B cell (primary cell): Measurements from ENCODE around the gene SHH. TPM values are rescaled to one million over a fixed set of nuclear protein-coding genes. Genes with fewer than 3 reads are reported as not detected.
"Not testable (repeated sequence)": the region's sequence is repeated elsewhere in the genome, so short reads cannot be mapped to it uniquely, and the experiment has no call there.

ENCODE experiments used
- ATAC-seq: fragments of 200-7000 bp; cut with Tn5 transposase; one replicate; pipeline ENCODE4 v1.10.0; 2021; ENCODE audit warnings: low read depth, mild to moderate bottlenecking, moderate number of reproducible peaks, moderate library complexity
- CTCF ChIA-PET: fragments of 350-600 bp; sonication (Branson Sonifier 250); formaldehyde crosslinking; loops from one replicate; lab custom pipeline; 2021; ENCODE audit warnings: antibody characterized with exemption, inconsistent platforms; lab: Charles Lee
- POLR2A ChIA-PET: fragments of 350-600 bp; sonication (Branson Sonifier 250); formaldehyde crosslinking; loops from one replicate; lab custom pipeline; 2021; ENCODE audit warnings: antibody characterized with exemption; lab: Charles Lee
- DNase-seq: peaks from one replicate; pipeline ENCODE4 v3.0.0; 2013
- H2AFZ ChIP-seq: 2 replicates; pipeline ENCODE4 v1.6.1; 2012; ENCODE audit warnings: mild to moderate bottlenecking, low read depth, low read length; ENCODE audit not compliant: insufficient read depth, poor library complexity, severe bottlenecking
- H3K27ac ChIP-seq, 2 donors: 1 replicate in 1 of 2; 2 replicates in 1 of 2; pipeline ENCODE4 v1.5.1; 2012 to 2013; ENCODE audit warnings: low read length in 2 of 2, mild to moderate bottlenecking in 2 of 2, moderate library complexity in 1 of 2
- H3K27me3 ChIP-seq, 4 experiments: fragments of 200-600 bp in 1 of 4; sonication (generic) in 1 of 4; replicated peaks in 1 of 4; 1 replicate in 2 of 4; 2 replicates in 2 of 4; pipeline versions ENCODE4 v1.6.1 to v1.7.0; 2013 to 2016; ENCODE audit warnings: low read length in 3 of 4, mild to moderate bottlenecking in 2 of 4, mixed read lengths in 1 of 4, moderate library complexity in 1 of 4; ENCODE audit not compliant: insufficient read depth in 4 of 4, control insufficient read depth in 3 of 4; ENCODE audit errors: control extremely low read depth in 1 of 4
- H3K36me3 ChIP-seq, 2 experiments: replicated peaks in 1 of 2; 1 replicate in 1 of 2; 2 replicates in 1 of 2; pipeline versions ENCODE4 v1.6.1 to v1.7.1; 2013; ENCODE audit warnings: low read length in 1 of 2; ENCODE audit not compliant: insufficient read depth in 2 of 2, control insufficient read depth in 1 of 2; ENCODE audit errors: control extremely low read depth in 1 of 2, extremely low read depth in 1 of 2
- H3K4me1 ChIP-seq, 2 donors: fragments of 200-600 bp in 1 of 2; sonication (generic) in 1 of 2; 1 replicate in 1 of 2; 2 replicates in 1 of 2; pipeline versions ENCODE4 v1.5.1 to v1.6.1; 2013 to 2017; ENCODE audit warnings: low read length in 2 of 2; ENCODE audit not compliant: control insufficient read depth in 2 of 2, insufficient read depth in 2 of 2
- H3K4me2 ChIP-seq: replicated peaks from 2 replicates; pipeline ENCODE3; 2012; ENCODE audit warnings: mild to moderate bottlenecking, low read depth, low read length; ENCODE audit not compliant: poor library complexity, severe bottlenecking
- H3K4me3 ChIP-seq, 5 experiments: fragments of 200-600 bp in 1 of 5; sonication (generic) in 1 of 5; 1 replicate in 3 of 5; 2 replicates in 2 of 5; pipeline versions ENCODE4 v1.5.1 to v1.7.0; 2011 to 2016; ENCODE audit warnings: low read length in 4 of 5, mild to moderate bottlenecking in 4 of 5, low read depth in 2 of 5, control low read depth in 1 of 5, moderate library complexity in 1 of 5; ENCODE audit not compliant: insufficient read depth in 1 of 5; ENCODE audit errors: control extremely low read depth in 1 of 5, extremely low read depth in 1 of 5
- H3K79me2 ChIP-seq: fragments of 200-600 bp; sonication (generic); one replicate; pipeline ENCODE4 v1.6.0; 2016; ENCODE audit warnings: low read length; ENCODE audit not compliant: control insufficient read depth, insufficient read depth
- H3K9ac ChIP-seq: fragments of 200-600 bp; sonication (generic); 2 replicates; pipeline ENCODE4 v1.6.1; 2017; ENCODE audit warnings: mild to moderate bottlenecking, low read length, moderate library complexity
- H3K9me3 ChIP-seq, 3 donors: one replicate each; pipeline versions ENCODE4 v1.6.1 to v1.7.1; 2013; ENCODE audit warnings: low read length in 2 of 3; ENCODE audit not compliant: control insufficient read depth in 2 of 3, insufficient read depth in 1 of 3; ENCODE audit errors: control extremely low read depth in 1 of 3
- H4K20me1 ChIP-seq: 2 replicates; pipeline ENCODE4 v1.6.0; 2012; ENCODE audit warnings: mild to moderate bottlenecking, low read length; ENCODE audit not compliant: insufficient read depth, control insufficient read depth, poor library complexity, severe bottlenecking
- H3K27ac Mint-ChIP-seq: one replicate; pipeline ENCODE4 v1.8.0; 2021; ENCODE audit warnings: mixed read lengths
- H3K27me3 Mint-ChIP-seq: one replicate; pipeline ENCODE4 v1.8.0; 2021; ENCODE audit warnings: mixed read lengths
- H3K4me1 Mint-ChIP-seq: one replicate; pipeline ENCODE4 v1.8.0; 2021; ENCODE audit warnings: mixed read lengths
- H3K4me3 Mint-ChIP-seq: one replicate; pipeline ENCODE4 v1.8.0; 2021; ENCODE audit warnings: mixed read lengths
- H3K9me3 Mint-ChIP-seq: one replicate; pipeline ENCODE4 v1.8.0; 2022; ENCODE audit warnings: mixed read lengths; ENCODE audit not compliant: insufficient read depth
- CTCF ChIP-seq: fragments of 200-600 bp; IDR thresholded peaks from one replicate; pipeline ENCODE4 v1.8.0; 2022; ENCODE audit warnings: antibody characterized with exemption, mild to moderate bottlenecking
- EZH2 ChIP-seq: IDR thresholded peaks from 2 replicates; pipeline ENCODE4 v1.6.1; 2012; ENCODE audit warnings: borderline replicate concordance, low read depth, mild to moderate bottlenecking, moderate library complexity, low read length; ENCODE audit not compliant: insufficient read depth, poor library complexity, severe bottlenecking
- WGBS: methylation state at CpG from one replicate; pipeline ENCODE4 v1.1.5; 2013; ENCODE audit warnings: missing lambda C conversion rate; ENCODE audit not compliant: insufficient coverage; 5-methylcytosine and 5-hydroxymethylcytosine counted together
- intact Hi-C: fragments of 100-400 bp; cut with micrococcal nuclease; formaldehyde crosslinking; loops from one replicate; pipeline ENCODE4 v1.10.0; 2022
- polyA plus RNA-seq: library from polyadenylated mRNA; depleted of rRNA; stranded (reverse); fragments of >200 nt; gene quantifications from 2 replicates; pipeline ENCODE4 v1.2.3, GENCODE V29; 2012
- total RNA-seq, 2 donors: library from RNA; stranded (reverse); fragments of 120-200 nt in 1 of 2; gene quantifications; 1 replicate in 1 of 2; 2 replicates in 1 of 2; pipeline versions ENCODE4 v1.2.3 to v1.2.4, GENCODE V29; 2013 to 2022

The SHH gene
- total and polyA plus RNA-seq, 2 donors (not counting 1 experiment from before 2014, with no cell fraction given) = not detected

DNA sequence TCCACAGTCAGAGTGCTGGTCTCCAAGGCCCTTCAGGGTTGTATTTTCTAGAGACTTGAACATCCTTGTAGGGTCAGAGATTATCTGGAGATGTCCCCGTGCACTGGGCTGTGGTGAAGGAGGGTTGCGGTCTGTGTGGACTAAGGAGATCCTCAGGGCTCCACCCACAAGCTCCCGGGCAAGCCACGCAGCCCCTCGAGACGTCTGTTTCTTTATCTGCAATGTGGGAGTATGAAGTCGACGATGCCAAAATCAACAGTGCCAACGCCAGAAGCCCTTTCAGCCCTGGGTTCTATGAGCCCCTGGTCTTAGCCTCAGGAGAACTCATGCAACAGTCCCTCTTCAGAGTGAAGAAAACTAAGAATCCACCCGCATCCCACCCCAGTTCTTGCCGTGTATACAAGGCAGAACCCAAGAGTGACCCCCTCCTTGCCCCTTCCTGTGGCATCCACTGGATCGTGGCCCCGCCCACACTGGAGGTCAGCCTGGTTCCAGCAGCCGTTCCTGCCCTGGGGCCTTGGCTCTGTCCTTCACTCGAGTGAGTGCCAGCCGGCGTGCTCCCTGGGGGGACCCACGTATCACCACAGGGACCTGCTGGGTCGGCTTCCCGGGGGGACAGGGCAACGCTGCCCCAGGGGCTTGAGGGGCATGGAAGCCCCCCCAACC is 6.0 kb upstream of the SHH start:
- H3K27ac Mint-ChIP-seq = no peak overlapping the region
- no peak overlapping the region for H3K4me3 Mint-ChIP-seq
- Histone ChIP-seq H3K9ac (no peak overlapping the region), H3K4me3 (no peak overlapping the region), H4K20me1 (no peaks in the 10 kb centered on the region), H3K4me2 (no peak overlapping the region), H3K4me1 (peaks cover 2 to 5% of the 10 kb centered on the region in 2 donors), H2AFZ (no peak overlapping the region), H3K27me3 (peaks cover 0 to 28% (median 8%) of the 10 kb centered on the region in 4 experiments), H3K36me3 (no peaks in the 10 kb centered on the region), H3K27ac (no peak overlapping the region), H3K79me2 (no peaks in the 10 kb centered on the region), H3K9me3 (peaks cover 0 to 15% (median 0%) of the 10 kb centered on the region in 3 donors)
- DNase-seq (no peak), ATAC-seq (no peak)
- H3K27me3 Mint-ChIP-seq = peaks cover 34% of the 10 kb centered on the region
- CTCF ChIA-PET = no interaction called here
- no peak for TF ChIP-seq CTCF
- TF ChIP-seq EZH2 = no peak
- POLR2A ChIA-PET = no interaction called here
- intact Hi-C loops = loop anchor here (5.0 kb wide), 2 partner anchors 999 to 1434 kb away; no protein-coding TSS in a partner anchor
- H3K9me3 Mint-ChIP-seq = no peaks in the 10 kb centered on the region
- WGBS = 89% methylated on average over 20 of the region's 21 CpGs
- H3K4me1 Mint-ChIP-seq = peaks cover 4% of the 10 kb centered on the region

GRCh38 chr7:155817515-155817914 is 5.3 kb upstream of the SHH start:
- intact Hi-C loops = loop anchor here (5.0 kb wide), 2 partner anchors 1000 to 1435 kb away; no protein-coding TSS in a partner anchor

More at GRCh38 chr7:155817515-155817914, 5.3 kb upstream of the SHH start:
- H3K4me2 ChIP-seq, DNase-seq, H4K20me1 ChIP-seq, H3K4me3 Mint-ChIP-seq, H3K79me2 ChIP-seq, H3K27ac ChIP-seq, H3K4me1 ChIP-seq, H2AFZ ChIP-seq, ATAC-seq, H3K9me3 Mint-ChIP-seq, H3K9ac ChIP-seq, H3K4me3 ChIP-seq, CTCF ChIA-PET, H3K36me3 ChIP-seq, H3K27ac Mint-ChIP-seq, POLR2A ChIA-PET, H3K4me1 Mint-ChIP-seq: not testable (repeated sequence)
- Histone ChIP-seq H3K9me3 (peaks cover 0 to 17% (median 0%) of the 10 kb centered on the region in 3 donors), H3K27me3 (peaks cover 0 to 32% (median 10%) of the 10 kb centered on the region in 4 experiments)
- peaks cover 41% of the 10 kb centered on the region for H3K27me3 Mint-ChIP-seq
- 18% methylated on average over 1 of the region's 4 CpGs for WGBS
